Measurements from ENCODE around the gene PFAS.
A peak's percentile ranks its signal among the peaks of the same experiment; 100 is the strongest.
"Not testable (repeated sequence)": the region's sequence is repeated elsewhere in the genome, so short reads cannot be mapped to it uniquely, and the experiment has no call there.

PFAS gene, protein sequence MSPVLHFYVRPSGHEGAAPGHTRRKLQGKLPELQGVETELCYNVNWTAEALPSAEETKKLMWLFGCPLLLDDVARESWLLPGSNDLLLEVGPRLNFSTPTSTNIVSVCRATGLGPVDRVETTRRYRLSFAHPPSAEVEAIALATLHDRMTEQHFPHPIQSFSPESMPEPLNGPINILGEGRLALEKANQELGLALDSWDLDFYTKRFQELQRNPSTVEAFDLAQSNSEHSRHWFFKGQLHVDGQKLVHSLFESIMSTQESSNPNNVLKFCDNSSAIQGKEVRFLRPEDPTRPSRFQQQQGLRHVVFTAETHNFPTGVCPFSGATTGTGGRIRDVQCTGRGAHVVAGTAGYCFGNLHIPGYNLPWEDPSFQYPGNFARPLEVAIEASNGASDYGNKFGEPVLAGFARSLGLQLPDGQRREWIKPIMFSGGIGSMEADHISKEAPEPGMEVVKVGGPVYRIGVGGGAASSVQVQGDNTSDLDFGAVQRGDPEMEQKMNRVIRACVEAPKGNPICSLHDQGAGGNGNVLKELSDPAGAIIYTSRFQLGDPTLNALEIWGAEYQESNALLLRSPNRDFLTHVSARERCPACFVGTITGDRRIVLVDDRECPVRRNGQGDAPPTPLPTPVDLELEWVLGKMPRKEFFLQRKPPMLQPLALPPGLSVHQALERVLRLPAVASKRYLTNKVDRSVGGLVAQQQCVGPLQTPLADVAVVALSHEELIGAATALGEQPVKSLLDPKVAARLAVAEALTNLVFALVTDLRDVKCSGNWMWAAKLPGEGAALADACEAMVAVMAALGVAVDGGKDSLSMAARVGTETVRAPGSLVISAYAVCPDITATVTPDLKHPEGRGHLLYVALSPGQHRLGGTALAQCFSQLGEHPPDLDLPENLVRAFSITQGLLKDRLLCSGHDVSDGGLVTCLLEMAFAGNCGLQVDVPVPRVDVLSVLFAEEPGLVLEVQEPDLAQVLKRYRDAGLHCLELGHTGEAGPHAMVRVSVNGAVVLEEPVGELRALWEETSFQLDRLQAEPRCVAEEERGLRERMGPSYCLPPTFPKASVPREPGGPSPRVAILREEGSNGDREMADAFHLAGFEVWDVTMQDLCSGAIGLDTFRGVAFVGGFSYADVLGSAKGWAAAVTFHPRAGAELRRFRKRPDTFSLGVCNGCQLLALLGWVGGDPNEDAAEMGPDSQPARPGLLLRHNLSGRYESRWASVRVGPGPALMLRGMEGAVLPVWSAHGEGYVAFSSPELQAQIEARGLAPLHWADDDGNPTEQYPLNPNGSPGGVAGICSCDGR (N-terminal part only)

DNA sequence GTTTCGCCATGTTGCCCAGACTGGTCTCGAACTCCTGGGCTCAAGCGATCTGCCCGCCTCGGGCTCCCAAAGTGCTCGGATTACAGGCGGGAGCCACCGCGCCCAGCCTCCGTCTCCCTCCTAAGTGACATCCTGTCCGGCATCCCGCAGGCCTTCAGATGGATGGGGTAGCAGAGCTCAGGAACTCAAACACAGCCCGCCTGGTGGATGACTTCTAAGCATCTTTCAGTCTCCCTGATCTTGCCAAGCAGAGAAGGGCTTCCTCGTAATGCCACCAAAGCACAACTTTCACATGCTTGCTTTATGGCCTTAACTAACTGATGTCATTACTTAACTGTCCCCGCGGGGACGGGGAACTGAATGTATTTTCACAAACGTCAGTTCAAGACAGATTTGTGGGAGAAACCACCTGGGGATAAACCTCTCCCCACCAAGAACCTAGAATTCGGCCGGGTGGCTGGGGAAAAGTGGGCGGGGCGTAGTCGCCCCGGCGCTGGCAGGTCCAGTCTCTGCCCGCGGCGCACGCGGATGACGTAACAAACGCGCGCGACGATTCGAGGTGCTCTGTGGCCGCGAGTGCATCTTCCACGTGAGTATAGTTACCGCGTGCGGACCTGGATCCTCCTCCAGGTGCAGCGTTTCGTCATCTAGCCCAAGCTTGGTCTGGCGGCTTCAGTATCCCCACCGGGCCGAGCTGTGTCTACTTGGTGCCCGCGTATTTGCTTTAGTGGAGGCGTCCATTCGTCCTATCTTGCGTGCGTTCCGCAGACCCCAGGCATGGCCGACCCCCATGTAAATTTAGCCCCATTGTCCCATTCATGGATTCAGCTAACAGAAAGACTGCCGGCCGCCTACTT lies at the start of gene PFAS:
Gene PFAS (plus strand): TSS at position 539 of the 857 bp plus-strand sequence. CDS start 4,649 bp downstream, outside the sequence.
- DNase-seq (ENCODE audit: low read depth): peak; percentile 93

DNA sequence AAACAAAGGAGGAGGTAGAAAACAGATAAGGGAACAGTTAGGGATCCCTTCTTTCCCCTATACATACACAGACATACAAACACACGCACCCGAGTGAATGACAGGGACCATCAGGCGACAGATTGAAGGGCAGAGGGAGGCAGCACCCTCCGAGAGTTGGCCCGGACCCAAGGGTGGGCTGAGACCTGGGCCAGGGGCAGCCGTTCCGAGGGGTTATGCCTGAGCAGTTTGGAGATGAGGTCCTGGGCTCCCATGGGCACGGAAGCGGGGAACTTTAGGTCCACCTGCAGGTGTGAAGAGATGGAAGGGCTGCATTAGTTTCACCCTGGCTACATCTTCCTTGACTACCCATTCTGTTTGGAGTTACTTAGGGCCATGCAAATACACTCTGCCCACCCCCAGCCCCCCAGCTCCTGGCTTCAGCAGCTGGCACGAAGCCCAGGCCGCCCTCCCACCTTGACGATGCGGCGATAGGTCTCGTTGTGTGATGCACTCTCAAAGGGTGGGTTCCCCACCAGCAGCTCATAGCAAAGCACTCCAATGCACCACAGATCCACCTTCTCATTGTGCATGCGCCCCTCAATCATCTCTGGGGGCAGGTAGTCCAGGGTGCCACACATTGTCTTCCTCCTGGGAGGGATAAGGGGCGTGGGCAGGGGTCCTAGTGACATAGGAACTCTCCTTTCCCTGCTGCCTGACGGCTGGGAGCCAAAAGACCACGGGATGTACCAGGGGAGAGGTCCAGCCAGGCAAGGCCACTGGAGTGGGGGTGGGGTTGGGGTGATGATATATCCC lies 44.1 kb upstream of the PFAS start:
- DNase-seq (ENCODE audit: low read depth): no peak

DNA sequence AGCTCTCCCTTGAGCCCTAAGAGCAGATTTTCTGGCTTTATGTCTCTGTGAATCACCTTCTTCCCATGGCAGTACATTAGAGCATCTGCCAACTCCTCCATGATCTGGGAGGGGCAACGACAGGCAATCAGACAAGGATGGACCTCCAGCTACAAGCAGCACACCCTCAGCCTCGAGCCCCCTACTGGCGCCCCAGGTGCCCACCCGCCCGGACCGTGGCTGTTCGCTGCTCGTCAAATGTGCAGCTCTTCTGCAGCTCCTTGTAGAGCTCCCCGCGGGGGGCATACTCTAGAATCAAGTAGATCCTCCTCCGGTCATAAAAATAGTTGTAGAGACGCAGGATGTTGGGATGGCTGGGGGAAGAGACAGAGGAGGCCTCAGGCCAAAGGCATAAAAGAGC lies 42.6 kb upstream of the PFAS start:
- DNase-seq (ENCODE audit: low read depth): no peak

DNA sequence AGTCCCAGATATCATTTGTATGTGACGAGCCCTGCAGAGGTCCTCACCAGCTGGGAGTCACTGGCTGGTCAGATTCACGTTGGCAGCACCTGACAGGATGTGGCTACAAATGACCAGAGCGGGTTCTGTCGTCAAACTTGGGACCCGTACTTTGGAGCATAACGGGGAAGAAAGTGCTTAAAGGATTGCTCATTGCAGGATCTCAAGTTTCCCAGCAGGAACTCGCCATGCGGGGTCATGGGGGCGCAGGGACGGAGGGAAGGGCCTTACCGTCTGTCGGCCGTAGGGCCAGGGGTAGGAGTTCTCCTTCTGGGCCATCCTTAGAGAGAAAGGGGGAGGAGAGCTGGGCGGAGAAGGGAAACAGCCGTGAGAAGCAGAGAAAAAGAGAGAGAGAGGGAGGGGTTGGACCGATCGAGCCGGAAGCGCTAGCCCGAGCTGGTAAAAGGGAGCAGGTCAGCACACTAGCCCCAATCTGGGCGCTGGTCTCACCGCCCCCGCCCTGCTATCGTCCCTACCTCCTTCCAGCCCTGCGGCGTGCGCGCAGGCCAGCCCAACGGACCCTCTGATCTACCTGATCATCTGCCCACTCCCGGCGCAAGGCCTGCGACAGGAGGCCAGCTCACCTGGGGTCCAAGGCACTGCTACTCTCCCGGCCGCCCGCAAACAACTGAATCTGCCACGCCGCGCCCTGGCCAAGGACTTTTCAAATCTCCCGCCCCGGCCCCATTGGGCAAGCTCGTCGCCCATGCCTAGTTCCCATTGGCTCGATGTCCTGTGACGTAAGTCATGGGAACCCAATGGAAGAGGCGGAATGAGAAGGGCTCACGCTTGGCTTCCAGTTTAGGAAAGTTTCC lies 39.0 kb upstream of the PFAS start, which contains the start of gene AURKB:
Gene AURKB (minus strand): TSS at position 669 of the 854 bp plus-strand sequence. CDS start 351 bp downstream, at position 318.
- peak; percentile 83 for DNase-seq (ENCODE audit: low read depth)

DNA sequence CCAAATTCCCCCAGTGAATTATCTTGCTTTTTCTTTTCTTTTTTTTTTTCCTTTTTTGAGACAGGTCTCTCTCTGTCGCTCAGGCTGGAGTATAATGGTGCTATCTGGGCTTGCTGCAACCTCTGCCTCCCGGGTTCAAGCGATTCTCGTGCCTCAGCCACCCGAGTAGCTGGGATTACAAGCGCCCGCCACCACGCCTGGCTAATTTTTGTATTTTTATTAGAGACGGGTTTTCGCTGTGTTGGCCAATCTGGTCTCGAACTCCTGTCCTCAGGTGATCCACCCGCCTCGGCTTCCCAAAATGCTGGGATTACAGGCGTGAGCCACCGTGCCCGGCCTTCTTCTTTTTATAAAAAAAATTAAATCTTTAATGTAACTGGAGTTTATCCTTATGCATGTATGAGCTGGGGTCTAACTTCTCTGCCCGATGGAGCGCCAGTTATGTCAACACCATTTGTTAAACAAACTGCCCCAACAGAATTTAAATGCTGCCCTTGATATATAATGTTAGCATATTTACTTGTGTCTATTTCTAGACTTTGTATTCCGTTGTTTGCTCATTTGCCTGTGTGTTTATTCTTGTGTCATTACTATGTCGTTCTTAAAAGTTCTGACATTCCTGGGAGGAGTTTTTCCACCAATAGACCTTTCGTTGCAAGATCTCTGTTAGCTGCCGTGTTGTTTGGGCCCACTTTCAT lies 38.2 kb upstream of the PFAS start:
- DNase-seq (ENCODE audit: low read depth): no peak

DNA sequence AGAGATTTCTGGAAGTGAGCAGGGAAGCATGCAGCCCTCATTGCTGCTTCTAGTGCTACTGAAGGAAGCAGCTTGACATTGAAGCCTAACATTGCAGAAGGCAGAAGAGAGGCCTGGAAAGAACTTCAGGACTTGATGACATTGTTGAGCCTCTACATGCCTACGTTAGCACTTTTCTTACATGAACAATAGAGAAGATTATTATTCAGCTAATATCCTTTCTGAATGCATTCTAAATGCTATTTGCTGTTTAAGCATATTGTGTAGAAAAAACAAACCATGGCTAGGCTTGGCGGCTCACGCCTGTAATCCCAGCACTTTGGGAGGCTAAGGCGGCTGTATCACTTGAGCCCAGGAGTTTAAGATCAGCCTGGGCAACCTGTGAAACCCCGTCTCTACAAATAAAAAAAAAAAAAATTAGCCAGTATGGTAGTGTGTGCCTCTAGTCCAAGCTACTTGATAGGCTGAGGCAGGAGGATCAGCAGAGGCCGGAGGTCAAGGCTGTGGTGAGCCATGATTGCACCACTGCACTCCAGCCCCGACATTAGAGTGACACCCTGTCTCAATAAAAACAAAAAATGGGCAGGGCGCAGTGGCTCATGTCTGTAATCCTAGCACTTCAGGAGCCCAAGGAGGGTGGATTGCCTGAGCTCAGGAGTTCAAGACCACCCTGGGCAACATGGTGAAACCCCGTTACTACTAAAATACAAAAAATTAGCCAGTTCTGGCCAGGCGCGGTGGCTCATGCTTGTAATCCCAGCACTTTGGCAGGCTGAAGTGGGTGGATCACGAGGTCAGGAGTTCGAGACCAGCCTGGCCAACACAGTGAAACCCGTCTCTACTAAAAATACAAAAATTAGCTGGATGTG lies 36.5 kb upstream of the PFAS start:
- DNase-seq (ENCODE audit: low read depth): no peak

DNA sequence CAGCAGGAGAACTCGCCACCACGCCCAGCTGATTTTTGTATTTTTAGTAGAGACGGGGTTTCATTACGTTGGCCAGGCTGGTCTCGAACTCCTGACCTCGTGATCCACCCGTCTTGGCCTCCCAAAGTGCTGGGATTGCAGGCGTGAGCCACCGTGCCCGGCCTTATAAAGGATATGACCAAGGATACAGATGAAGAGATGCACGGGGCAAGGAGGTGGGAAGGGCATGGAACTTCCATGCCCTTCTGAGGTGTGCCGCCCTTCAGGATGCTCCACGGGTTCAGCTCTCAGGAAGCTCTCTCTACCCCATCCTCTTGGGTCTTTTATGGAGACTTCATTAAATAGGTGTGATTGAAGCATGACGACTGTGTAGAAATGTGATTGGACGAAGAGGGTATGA lies 35.1 kb upstream of the PFAS start:
- not testable (repeated sequence) for DNase-seq (ENCODE audit: low read depth)

DNA sequence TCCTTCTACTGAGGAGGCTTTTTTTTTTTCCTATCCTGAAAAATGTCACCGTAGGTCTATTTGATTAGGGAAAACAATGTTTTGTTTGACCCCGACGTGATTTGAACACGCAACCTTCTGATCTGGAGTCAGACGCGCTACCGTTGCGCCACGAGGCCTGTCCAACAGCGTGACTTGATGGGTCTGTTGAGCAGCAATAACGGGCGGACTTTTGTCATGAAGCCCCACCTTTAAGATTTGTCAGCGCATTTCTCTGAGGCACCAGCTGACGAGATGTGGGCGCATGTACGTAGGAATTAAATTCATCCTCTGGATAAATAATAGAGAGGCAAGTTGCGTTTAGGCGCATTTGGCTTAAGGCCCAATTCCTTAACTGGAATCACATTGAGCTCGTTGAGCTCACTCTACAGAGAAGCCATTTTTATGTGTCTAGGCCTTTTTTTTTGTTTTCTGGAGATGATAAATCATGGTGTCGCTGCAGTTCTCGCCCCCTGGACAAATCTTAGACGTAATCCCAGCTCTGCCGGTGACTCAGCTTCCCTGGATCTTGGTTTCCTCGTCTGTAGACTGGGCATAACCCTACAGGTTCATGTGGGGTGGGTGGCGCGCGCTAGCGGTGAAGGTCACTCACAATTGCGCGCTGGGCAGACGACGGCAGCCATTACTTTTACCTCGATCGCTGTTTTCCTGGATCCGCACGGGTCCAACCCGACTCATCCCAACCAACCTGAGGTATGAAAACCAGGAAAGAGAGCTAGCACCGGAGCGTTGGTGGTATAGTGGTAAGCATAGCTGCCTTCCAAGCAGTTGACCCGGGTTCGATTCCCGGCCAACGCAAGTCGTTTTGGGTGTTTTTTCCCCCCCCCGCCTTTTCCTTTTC lies 28.1 kb upstream of the PFAS start:
- DNase-seq (ENCODE audit: low read depth): peak; percentile 79

DNA sequence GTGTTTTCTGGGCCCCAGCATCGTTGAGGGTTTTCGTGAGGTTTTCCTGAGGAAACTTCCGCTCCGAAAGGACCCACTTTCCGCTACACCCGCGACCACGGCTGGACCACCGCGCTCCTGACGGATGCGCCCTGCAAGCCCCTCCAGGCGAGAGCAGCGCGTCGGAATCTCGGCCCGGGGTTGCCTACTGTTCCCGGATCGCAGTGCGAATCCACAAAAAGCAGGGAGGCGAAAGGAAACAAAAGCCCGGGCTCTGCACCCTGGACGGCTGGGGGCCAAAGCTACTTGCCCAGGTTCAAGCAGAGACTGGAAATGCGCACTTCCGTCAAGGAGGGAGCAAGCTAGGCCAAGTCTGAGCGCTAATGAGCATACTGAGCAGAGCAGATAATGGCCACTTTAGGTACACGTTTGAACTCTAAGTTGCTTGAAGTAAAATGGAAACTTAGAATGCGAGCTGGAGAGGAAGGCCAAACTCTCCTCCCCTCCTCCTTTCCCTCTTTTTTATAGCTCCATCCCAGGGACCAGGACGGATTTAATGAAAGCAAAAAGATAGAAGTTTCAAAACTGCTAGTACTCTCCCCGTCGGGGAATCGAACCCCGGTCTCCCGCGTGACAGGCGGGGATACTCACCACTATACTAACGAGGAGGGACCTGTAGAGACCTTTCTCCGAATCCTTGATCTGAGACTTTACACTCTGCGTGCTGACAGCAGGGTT lies 27.3 kb upstream of the PFAS start:
- peak; percentile 83 for DNase-seq (ENCODE audit: low read depth)

DNA sequence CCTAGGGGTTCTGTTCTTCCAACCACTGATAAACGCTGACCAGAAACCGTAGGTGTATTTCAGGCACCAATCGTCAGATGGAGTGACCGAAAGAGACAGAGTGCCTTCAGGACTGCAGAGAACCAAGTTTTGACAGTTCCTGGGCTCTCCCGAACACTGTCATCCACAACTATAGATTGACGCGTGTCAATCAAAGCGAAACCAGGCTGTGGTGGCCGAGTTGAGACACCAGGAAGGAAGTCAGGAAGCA lies 26.8 kb upstream of the PFAS start:
- DNase-seq (ENCODE audit: low read depth): no peak

DNA sequence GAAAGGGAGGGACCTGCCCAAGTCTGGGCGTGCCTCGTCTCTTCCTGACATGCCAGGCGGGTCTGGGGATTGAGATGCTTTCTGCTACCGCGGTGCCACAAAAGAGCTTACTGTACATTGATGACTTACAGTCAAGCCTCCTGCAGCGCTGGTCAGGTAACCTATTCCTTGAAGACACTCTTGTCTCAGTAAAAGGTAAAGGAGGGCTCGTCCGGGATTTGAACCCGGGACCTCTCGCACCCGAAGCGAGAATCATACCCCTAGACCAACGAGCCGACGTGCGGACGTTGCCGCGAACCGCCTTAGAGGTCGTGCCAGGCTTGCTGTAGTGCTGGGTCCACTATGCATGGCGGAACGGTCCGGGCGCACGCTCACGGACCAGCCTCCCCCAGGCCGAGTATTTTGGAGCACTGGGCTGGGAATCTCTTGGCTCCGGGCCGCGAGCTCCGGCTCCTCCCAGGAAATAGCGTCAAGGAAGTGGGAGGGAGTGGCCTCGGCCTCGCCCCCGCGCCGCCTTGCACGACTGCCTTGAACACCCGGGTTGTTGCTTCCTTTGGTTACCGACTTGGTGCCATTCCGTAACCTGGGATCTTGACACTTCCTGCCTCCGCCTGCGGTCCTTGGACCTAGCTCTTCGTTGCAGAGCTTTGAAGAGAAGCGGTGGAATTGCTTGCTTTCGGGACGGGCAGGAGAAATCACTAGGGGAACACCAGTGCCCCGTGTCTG lies 26.3 kb upstream of the PFAS start:
- peak; percentile 85 for DNase-seq (ENCODE audit: low read depth)

DNA sequence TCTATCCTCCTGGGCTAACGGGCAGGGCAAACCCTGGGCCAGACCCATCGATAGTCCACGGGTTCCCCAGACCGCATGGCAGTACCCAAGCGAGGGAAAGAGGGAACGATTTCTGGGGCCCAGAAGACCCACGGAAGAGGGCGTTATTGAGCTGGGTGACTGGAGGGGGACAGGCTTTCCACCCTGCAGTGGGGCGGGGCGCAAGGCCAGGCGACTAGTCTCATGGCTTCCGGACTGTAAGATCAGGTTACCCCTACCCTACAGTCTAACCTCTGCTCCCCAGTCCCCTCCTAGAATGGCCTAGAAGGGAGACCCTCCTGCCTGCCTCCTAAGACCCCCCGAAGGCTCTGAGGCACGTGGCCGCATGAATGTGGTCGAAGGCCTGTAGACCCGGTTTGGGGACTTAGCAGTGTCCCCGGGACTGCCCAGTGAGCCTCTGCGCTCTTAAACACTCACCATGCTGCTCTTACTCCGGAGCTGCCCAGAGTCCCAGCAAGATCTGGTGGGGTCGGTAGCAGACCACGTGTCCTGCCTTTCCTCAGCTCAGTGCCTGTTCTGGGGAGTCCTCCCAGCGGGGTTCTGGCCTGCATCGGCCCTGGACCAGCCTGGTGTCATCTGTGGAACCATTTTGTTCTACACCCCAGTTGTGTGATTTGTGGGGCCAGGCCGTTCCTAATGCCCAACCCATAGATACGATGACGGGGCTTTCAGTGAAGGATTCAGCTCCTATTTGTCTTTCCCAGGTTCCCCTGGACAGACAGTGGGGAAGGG lies 25.5 kb upstream of the PFAS start:
- no peak for DNase-seq (ENCODE audit: low read depth)

DNA sequence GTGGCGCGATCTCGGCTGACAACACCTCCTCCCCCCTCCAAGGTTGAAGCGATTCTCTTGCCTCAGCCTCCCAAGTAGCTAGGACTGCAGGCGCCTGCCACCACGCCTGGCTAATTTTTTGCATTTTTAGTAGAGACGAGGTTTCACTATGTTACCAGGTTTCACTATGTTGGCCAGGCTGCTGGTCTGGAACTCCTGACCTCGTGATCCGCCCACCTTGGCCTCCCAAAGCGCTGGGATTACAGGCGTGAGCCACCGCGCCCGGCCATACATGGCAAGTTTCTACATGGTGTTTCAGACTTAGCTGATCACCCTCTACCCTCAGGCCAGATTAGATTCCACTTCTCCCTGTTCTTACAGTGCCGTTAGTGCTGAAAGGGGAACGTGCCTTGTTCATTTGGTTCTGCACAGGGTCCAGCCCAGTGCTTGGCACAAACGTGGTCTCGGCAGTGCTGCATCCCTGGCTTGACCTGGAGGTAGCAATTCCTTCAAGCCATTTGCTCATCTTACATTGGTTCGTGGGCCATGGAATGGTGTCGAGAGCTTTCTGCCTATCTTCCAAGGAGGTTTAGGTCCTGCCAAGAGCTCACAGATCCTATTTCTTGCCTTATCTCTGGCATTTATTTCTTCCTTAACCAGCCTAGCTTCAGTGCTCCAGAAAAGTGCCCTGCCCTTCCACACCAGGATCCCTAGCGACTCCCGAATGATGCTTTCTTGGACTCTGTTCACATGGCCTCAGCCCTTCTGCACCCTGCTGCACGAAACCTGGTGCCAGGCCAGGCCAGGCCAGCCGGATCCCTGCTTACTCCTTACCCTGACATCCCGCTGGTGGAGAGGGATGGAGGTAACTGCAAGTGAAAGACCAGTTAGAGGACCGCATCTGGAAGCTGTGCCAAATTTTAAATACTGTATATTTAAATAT lies 23.9 kb upstream of the PFAS start:
- no peak for DNase-seq (ENCODE audit: low read depth)

Data from stimulated activated CD8-positive, alpha-beta memory T cell treated with anti-CD3 and anti-CD28 coated beads, Interleukin-15, amount 100 ng/mL, for 1 hour (primary cell).